Subcutaneous adipose tissue (tissue), 4 donors: Measurements from ENCODE around the gene SLC25A25. TPM values are rescaled to one million over a fixed set of nuclear protein-coding genes. Genes with fewer than 3 reads are reported as not detected.

Source experiments
- total RNA-seq, 4 donors: library from RNA; depleted of rRNA; stranded (reverse); fragments of >200 nt; gene quantifications; one replicate each; pipeline ENCODE4 v1.1.0, GENCODE V29; 2016
- TF ChIP-seq, protein P1 (sequence below): fragments of 450-650 bp; IDR thresholded peaks from one replicate; pipeline ENCODE4 v1.5.1; 2016; ENCODE audit warnings: low read depth, mild to moderate bottlenecking, control low read depth, antibody characterized with exemption, moderate library complexity

The SLC25A25 gene
- total RNA-seq, 4 donors from 2014 or later = 13.4 to 60.1 (median 19.5) TPM

DNA sequence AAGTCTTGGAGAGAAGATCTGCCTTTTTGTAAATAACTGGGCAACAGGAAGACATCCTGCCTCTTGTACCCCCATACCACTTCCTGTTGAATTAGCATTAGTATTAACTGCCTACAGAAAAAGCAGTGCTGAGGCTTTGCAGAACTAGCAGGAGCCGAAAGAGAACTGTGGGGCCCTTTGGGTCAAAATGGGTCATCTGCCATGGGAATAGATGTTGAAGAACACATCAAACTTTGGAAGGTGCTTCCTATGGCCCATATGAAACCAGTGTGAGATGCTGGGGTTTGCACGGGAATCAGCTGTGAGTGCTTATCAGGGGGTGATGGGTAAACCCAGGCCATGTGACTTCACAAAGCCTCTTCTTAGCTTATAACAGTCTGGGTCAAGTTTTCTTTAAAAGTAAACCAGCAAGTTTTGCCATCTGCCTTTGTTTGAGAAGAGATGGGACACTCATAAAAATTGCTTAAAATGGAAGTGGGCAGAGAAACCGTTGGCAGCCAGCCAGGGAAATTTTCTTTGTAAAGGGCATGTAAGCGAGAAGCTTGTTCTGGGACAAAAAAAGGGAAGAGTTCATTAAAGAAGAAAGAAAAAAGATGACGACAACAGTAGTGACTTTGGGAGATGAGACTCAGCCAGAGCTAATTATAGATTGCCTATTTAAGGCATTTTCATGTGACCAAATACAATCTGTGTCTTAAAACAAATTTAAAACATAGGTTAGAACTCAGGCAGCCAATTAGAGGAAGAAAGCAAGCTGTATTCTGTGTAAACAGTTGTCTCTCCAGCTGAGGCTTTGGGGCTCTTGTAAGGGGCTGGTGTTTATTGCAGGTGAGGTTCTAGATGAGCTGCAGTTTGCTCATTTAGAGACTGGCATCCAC is 4.4 kb downstream of the SLC25A25 start:
- TF ChIP-seq, protein P1, sequence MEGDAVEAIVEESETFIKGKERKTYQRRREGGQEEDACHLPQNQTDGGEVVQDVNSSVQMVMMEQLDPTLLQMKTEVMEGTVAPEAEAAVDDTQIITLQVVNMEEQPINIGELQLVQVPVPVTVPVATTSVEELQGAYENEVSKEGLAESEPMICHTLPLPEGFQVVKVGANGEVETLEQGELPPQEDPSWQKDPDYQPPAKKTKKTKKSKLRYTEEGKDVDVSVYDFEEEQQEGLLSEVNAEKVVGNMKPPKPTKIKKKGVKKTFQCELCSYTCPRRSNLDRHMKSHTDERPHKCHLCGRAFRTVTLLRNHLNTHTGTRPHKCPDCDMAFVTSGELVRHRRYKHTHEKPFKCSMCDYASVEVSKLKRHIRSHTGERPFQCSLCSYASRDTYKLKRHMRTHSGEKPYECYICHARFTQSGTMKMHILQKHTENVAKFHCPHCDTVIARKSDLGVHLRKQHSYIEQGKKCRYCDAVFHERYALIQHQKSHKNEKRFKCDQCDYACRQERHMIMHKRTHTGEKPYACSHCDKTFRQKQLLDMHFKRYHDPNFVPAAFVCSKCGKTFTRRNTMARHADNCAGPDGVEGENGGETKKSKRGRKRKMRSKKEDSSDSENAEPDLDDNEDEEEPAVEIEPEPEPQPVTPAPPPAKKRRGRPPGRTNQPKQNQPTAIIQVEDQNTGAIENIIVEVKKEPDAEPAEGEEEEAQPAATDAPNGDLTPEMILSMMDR = no peak

DNA sequence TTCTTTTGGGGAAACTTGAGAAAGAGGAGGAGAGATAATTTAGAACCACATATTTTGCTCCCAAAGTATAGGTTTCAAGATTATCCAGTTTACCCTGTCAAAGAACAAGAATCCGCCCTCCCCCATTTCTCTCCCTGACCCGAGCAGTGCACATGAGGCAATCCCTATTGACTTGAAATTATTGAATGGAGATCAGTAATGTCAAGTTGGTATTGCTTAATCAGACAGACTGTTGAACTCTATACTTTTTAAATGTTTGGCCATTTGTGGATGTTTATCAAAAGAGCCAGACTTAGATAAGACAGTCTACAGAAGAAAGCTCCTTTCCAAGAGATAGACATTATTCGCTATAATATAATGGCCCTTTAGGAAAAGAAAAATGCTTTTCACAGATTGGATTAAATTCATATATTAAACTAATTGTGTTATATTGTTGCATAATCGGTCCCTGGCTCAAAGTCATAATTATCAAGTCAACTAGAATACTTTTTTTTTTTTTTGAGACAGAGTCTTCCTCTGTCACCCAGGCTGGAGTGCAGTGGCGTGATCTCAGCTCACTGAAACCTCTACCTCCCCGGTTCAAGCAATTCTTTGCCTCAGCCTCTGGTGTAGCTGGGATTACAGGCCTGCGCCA is 5.3 kb downstream of the SLC25A25 start:
- TF ChIP-seq, protein P1 = no peak

DNA sequence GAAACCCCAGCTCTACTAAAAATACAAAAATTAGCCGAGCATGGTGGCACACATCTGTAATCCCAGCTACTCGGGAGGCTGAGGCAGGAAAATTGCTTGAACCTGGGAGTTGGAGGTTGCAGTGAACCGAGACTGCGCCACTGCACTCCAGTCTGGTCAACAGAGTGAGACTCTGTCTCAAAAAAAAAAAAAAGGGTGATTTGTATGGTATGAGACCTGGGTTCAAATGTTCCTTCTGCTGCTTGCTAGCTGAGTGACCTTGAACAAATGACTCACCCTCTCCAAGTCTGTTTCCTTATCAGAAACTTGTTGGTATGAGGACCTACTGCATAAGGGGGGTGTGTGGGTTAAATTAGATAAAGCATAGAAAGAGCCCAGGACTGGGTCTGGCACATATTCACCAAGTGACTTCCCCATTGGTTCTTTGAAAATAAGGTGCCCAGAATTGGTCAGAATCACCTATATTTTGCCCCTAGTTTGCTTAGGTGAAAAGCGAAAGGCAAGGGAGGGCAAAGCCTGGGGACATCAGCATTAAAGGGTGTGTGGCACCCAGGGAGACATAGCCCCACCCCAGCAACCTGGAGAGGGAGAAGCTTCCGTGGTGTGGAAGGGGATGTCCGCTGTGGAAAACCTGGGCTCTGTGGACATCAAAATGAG is 9.9 kb downstream of the SLC25A25 start:
- TF ChIP-seq, protein P1 = no peak

DNA sequence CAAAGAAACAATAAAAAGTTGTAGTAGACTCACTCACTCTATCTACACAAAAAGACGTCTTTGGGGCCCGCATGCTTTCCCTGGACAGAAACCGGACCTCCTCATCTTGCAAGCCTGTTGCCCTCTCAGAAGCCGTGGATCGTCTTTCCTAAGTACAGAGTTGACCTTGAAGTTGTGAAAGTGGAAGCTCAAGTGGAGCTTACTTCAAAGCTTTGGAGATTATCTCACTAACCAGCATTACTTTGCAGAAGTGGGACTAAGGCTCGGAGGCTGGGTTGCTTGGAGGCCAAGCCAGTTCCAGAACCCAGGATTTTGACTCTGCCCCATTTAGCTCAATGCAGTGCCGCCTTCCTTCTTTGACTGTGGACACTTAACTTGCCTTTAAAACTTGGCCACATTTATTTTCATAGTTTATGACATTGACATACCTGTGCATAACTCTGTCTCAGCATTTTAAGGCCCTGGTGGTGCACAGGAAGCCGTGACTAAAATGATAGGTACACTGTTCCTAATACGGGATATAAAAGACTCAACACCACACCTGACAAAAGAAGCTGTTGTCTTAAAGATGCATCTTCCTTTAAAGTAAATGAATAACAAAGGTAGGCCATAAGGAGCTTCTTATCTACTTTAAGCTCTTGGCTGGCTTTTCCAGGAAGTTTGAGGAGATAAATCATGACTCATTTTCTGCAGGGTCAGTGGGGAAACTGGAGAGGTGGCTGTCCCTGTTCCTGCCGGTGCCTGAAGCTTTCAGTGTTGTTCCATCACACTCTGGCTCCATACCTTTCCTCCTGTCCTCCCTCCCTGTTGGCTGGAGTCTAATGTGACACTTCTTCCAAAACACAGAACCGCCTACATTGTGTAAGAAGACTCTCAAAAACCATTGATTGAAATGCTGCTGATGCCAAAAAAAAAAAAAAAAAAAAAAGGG is 10.7 kb downstream of the SLC25A25 start:
- TF ChIP-seq, protein P1 = no peak

DNA sequence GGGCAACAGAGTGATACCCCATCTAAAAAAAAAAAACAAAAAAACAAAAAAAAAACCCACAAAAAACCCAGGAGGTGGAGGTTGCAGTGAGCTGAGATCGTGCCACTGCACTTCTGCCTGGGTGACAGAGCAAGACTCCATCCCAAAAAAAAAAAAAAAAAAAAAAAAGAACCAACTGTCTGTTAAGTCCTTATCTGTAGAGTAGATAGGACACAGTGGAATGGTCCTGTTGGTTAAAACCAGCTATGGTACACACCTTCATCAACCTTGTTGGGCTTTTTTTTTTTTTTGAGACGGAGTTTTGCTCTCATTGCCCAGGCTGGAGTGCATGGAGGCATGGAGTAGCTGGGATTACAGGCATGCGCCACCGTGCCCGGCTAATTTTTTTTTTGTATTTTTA is 12.2 kb downstream of the SLC25A25 start:
- TF ChIP-seq, protein P1 = no peak

DNA sequence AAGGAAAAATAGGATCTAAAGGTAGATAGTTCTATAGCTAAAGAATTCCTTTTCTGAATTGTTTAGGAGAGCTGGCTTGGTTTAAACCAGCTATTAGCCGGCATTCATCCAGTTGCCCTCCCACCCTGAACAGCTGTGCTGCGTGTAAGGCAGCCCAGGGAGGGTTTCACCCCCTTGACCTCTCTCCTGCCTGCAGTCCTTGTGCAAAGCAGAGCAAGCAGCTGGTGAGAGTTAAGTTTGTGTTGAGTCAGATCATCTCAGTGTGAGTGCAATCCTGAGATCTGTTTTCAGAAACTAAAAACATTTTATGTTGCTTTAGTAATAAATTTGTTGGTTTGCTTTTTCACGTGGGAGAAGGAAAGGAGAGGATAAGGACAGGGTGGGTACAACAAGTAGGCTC is 13.0 kb downstream of the SLC25A25 start:
- TF ChIP-seq, protein P1 = no peak
